ENCODE data around the gene ZNRD2.

DNA sequence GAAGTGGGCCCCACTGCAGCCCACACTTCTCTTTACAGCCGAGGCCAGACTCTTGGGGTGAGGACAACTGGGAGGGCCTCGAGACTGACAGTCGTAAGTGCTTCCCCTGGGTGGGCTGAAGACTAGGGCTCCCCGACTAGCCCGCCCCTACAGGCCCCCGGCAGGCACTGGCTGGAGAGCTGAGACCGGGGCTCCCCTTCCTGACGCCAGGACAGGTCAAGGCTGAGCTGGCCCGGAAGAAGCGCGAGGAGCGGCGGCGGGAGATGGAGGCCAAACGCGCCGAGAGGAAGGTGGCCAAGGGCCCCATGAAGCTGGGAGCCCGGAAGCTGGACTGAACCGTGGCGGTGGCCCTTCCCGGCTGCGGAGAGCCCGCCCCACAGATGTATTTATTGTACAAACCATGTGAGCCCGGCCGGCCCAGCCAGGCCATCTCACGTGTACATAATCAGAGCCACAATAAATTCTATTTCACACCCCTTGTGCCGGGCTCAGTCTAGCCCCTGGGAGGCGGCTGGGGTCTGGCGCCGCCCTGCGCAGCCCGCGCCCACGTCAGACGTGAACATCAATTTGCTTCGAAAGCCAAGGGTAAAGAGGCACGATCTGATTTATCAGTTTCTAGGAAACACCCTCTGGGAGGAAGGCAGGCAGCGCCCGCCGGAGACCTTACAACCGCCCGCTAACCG, 31.9 kb upstream of the ZNRD2 start:
- TF ChIP-seq, protein P1, sequence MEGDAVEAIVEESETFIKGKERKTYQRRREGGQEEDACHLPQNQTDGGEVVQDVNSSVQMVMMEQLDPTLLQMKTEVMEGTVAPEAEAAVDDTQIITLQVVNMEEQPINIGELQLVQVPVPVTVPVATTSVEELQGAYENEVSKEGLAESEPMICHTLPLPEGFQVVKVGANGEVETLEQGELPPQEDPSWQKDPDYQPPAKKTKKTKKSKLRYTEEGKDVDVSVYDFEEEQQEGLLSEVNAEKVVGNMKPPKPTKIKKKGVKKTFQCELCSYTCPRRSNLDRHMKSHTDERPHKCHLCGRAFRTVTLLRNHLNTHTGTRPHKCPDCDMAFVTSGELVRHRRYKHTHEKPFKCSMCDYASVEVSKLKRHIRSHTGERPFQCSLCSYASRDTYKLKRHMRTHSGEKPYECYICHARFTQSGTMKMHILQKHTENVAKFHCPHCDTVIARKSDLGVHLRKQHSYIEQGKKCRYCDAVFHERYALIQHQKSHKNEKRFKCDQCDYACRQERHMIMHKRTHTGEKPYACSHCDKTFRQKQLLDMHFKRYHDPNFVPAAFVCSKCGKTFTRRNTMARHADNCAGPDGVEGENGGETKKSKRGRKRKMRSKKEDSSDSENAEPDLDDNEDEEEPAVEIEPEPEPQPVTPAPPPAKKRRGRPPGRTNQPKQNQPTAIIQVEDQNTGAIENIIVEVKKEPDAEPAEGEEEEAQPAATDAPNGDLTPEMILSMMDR (IDR thresholded peaks at IDR 0.05; ENCODE audit: low read length) = no peak
- TF ChIP-seq EZH2phosphoT487 (IDR thresholded peaks at IDR 0.05; ENCODE audit: low read length) (no peak), EZH2 (optimal IDR thresholded peaks at IDR 0.05; ENCODE audit: low read depth, low read length) (no peak)
